Mucosa of rectum (tissue), 2 donors: ENCODE measurements around the gene ACER3.

Source experiments
- H3K27ac ChIP-seq, 2 donors: one replicate each; pipeline ENCODE4 v1.7.0; 2013; ENCODE audit warnings: inconsistent platforms in 2 of 2, low read depth in 2 of 2, low read length in 2 of 2
- H3K27me3 ChIP-seq, 2 donors: one replicate each; pipeline ENCODE4 v1.7.0; 2013; ENCODE audit warnings: low read length in 2 of 2; ENCODE audit not compliant: control insufficient read depth in 2 of 2, insufficient read depth in 2 of 2
- H3K36me3 ChIP-seq, 2 donors: one replicate each; pipeline ENCODE4 v1.7.0; 2013; ENCODE audit warnings: low read length in 2 of 2; ENCODE audit not compliant: control insufficient read depth in 2 of 2, insufficient read depth in 2 of 2
- H3K4me1 ChIP-seq, 2 donors: one replicate each; pipeline ENCODE4 v1.7.0; 2013; ENCODE audit warnings: low read length in 2 of 2, mild to moderate bottlenecking in 1 of 2; ENCODE audit not compliant: control insufficient read depth in 2 of 2, insufficient read depth in 2 of 2
- H3K4me3 ChIP-seq, 2 donors: one replicate each; pipeline ENCODE4 v1.7.0; 2013; ENCODE audit warnings: low read length in 2 of 2
- H3K9ac ChIP-seq, 2 donors: one replicate each; pipeline ENCODE4 v1.7.0; 2013; ENCODE audit warnings: low read length in 2 of 2, low read depth in 1 of 2, mild to moderate bottlenecking in 1 of 2
- H3K9me3 ChIP-seq, 2 donors: one replicate each; pipeline ENCODE4 v1.7.0; 2013; ENCODE audit warnings: low read length in 2 of 2; ENCODE audit not compliant: control insufficient read depth in 2 of 2
- donor health status: healthy.
- donor health status: Normal muscosa, but diverticular disease.

ACER3 gene

GRCh38 chr11:76835928-76836612 is 24.6 kb upstream of the ACER3 start:
- Histone ChIP-seq H3K27me3 (no peaks in the 10 kb centered on the region), H3K4me1 (peaks cover 15 to 43% of the 10 kb centered on the region in 2 donors), H3K36me3 (no peaks in the 10 kb centered on the region), H3K27ac (peak overlapping the region; percentile 41 to 54), H3K4me3 (no peak overlapping the region), H3K9ac (no peak overlapping the region), H3K9me3 (no peaks in the 10 kb centered on the region)

GRCh38 chr11:76836613-76837291 is 24.0 kb upstream of the ACER3 start:
- Histone ChIP-seq H3K9ac (peak overlapping the region in 1 of 2 donors; percentile 22), H3K4me3 (no peak overlapping the region), H3K36me3 (no peaks in the 10 kb centered on the region), H3K27ac (peak overlapping the region; percentile 41 to 54), H3K27me3 (no peaks in the 10 kb centered on the region), H3K4me1 (peaks cover 15 to 41% of the 10 kb centered on the region in 2 donors), H3K9me3 (no peaks in the 10 kb centered on the region)

- Histone ChIP-seq H3K4me3 (no peak overlapping the region), H3K9ac (no peak overlapping the region), H3K9me3 (no peaks in the 10 kb centered on the region), H3K4me1 (peaks cover 15 to 41% of the 10 kb centered on the region in 2 donors), H3K27me3 (no peaks in the 10 kb centered on the region), H3K27ac (no peak overlapping the region), H3K36me3 (no peaks in the 10 kb centered on the region)
These were observed 22.7 kb upstream of the ACER3 start for GRCh38 chr11:76837696-76838677.

- Histone ChIP-seq H3K4me3 (no peak overlapping the region), H3K4me1 (peaks cover 15 to 41% of the 10 kb centered on the region in 2 donors), H3K27ac (no peak overlapping the region), H3K27me3 (no peaks in the 10 kb centered on the region), H3K9me3 (no peaks in the 10 kb centered on the region), H3K36me3 (no peaks in the 10 kb centered on the region), H3K9ac (no peak overlapping the region)
These were observed 22.0 kb upstream of the ACER3 start for GRCh38 chr11:76838678-76839068.

- Histone ChIP-seq H3K9me3 (no peaks in the 10 kb centered on the region), H3K27ac (peak overlapping the region; percentile 1 to 12), H3K27me3 (no peaks in the 10 kb centered on the region), H3K4me3 (no peak overlapping the region), H3K4me1 (peaks cover 13 to 42% of the 10 kb centered on the region in 2 donors), H3K36me3 (no peaks in the 10 kb centered on the region), H3K9ac (no peak overlapping the region)
These were observed 21.4 kb upstream of the ACER3 start for GRCh38 chr11:76839311-76839710.

- H3K27me3 ChIP-seq = peaks cover 0 to 2% of the 10 kb centered on the region in 2 donors
- H3K9me3 ChIP-seq = no peaks in the 10 kb centered on the region
- H3K4me3 ChIP-seq = no peak overlapping the region
- no peak overlapping the region for H3K27ac ChIP-seq
- H3K9ac ChIP-seq = no peak overlapping the region
- H3K36me3 ChIP-seq = no peaks in the 10 kb centered on the region
- peaks cover 7 to 35% of the 10 kb centered on the region in 2 donors for H3K4me1 ChIP-seq
These were observed 18.7 kb upstream of the ACER3 start for GRCh38 chr11:76841923-76842452.

GRCh38 chr11:76843907-76844306 is 16.8 kb upstream of the ACER3 start:
- Histone ChIP-seq H3K27me3 (peaks cover 0 to 2% of the 10 kb centered on the region in 2 donors), H3K4me3 (no peak overlapping the region), H3K36me3 (no peaks in the 10 kb centered on the region), H3K4me1 (peaks cover 0 to 17% of the 10 kb centered on the region in 2 donors), H3K9me3 (no peaks in the 10 kb centered on the region), H3K27ac (no peak overlapping the region), H3K9ac (no peak overlapping the region)

- H3K9me3 ChIP-seq = no peaks in the 10 kb centered on the region
- H3K9ac ChIP-seq = no peak overlapping the region
- H3K4me3 ChIP-seq = no peak overlapping the region
- H3K27ac ChIP-seq = peak overlapping the region in 1 of 2 donors; percentile 40
- H3K36me3 ChIP-seq = no peaks in the 10 kb centered on the region
- peaks cover 0 to 2% of the 10 kb centered on the region in 2 donors for H3K27me3 ChIP-seq
- peaks cover 0 to 12% of the 10 kb centered on the region in 2 donors for H3K4me1 ChIP-seq
These were observed 16.2 kb upstream of the ACER3 start for GRCh38 chr11:76844511-76844910.

GRCh38 chr11:76845069-76845468 is 15.6 kb upstream of the ACER3 start:
- peak overlapping the region in 1 of 2 donors; percentile 40 for H3K27ac ChIP-seq
- no peak overlapping the region for H3K9ac ChIP-seq
- no peak overlapping the region for H3K4me3 ChIP-seq
- peaks cover 0 to 7% of the 10 kb centered on the region in 2 donors for H3K4me1 ChIP-seq
- H3K36me3 ChIP-seq = no peaks in the 10 kb centered on the region
- H3K27me3 ChIP-seq = peaks cover 0 to 2% of the 10 kb centered on the region in 2 donors
- H3K9me3 ChIP-seq = no peaks in the 10 kb centered on the region
